ENCODE measurements around the gene LCN9. TPM values are rescaled to one million over a fixed set of nuclear protein-coding genes. Genes with fewer than 3 reads are reported as not detected.

LCN9 gene
- total RNA-seq, 1 donor from 2014 or later: not detected

- no peak overlapping the region for H3K4me3 ChIP-seq (ENCODE audit: low read depth, low read length)
- TF ChIP-seq, protein P1, sequence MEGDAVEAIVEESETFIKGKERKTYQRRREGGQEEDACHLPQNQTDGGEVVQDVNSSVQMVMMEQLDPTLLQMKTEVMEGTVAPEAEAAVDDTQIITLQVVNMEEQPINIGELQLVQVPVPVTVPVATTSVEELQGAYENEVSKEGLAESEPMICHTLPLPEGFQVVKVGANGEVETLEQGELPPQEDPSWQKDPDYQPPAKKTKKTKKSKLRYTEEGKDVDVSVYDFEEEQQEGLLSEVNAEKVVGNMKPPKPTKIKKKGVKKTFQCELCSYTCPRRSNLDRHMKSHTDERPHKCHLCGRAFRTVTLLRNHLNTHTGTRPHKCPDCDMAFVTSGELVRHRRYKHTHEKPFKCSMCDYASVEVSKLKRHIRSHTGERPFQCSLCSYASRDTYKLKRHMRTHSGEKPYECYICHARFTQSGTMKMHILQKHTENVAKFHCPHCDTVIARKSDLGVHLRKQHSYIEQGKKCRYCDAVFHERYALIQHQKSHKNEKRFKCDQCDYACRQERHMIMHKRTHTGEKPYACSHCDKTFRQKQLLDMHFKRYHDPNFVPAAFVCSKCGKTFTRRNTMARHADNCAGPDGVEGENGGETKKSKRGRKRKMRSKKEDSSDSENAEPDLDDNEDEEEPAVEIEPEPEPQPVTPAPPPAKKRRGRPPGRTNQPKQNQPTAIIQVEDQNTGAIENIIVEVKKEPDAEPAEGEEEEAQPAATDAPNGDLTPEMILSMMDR (conservative IDR thresholded peaks at IDR 0.05; ENCODE audit: low read depth, low read length): no peak
- no peak for DNase-seq (ENCODE audit: low read depth)
These were observed 20.4 kb downstream of the LCN9 start for GRCh38 chr9:135683401-135684034.

DNA sequence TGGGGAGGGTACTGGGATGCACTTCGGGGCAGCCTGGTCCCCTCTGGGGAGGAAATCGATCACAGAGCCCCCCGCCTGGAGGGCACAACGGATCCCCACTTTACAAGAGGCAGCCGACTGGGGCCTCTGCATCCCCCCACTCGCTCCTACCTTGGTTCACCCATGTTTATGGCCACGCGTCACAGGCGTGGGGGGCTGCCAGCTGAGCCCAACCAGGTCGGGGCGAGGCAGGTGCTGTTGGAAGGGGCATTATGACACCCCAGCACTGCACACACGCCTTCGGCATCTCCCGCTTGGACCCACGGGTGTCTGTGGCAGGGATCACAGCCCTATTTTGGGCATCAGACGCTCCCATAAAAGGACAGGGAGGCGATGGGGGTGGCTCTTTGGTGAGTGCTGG lies 21.6 kb downstream of the LCN9 start:
- TF ChIP-seq, protein P1 (conservative IDR thresholded peaks at IDR 0.05; ENCODE audit: low read depth, low read length): no peak
- no peak overlapping the region for H3K4me3 ChIP-seq (ENCODE audit: low read depth, low read length)
- no peak for DNase-seq (ENCODE audit: low read depth)

- TF ChIP-seq, protein P1 (conservative IDR thresholded peaks at IDR 0.05; ENCODE audit: low read depth, low read length): no peak
- DNase-seq (ENCODE audit: low read depth): no peak
- H3K4me3 ChIP-seq (ENCODE audit: low read depth, low read length): no peak overlapping the region
These were observed 24.1 kb downstream of the LCN9 start for GRCh38 chr9:135687216-135687615.

DNA sequence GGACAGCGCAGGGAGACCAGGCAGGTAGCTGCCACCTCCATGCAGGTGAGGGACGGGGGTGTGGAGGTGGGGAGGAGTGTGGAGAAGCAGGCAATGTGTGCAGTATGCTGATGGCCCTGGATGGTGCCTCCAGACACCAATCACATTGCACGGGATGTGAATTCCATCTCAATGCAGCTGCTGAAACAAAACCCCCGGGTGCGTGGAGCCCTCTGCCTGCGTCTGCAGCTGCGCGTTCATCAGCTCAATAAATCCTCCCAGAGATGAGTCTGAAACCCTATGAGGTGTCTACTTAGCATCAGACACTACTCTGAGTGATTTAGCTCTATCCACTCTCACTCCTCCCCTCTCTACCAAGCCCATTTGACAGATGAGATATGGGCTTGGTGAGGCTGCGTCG lies 25.9 kb downstream of the LCN9 start:
- TF ChIP-seq, protein P1 (conservative IDR thresholded peaks at IDR 0.05; ENCODE audit: low read depth, low read length): no peak
- no peak for DNase-seq (ENCODE audit: low read depth)
- no peak overlapping the region for H3K4me3 ChIP-seq (ENCODE audit: low read depth, low read length)

DNA sequence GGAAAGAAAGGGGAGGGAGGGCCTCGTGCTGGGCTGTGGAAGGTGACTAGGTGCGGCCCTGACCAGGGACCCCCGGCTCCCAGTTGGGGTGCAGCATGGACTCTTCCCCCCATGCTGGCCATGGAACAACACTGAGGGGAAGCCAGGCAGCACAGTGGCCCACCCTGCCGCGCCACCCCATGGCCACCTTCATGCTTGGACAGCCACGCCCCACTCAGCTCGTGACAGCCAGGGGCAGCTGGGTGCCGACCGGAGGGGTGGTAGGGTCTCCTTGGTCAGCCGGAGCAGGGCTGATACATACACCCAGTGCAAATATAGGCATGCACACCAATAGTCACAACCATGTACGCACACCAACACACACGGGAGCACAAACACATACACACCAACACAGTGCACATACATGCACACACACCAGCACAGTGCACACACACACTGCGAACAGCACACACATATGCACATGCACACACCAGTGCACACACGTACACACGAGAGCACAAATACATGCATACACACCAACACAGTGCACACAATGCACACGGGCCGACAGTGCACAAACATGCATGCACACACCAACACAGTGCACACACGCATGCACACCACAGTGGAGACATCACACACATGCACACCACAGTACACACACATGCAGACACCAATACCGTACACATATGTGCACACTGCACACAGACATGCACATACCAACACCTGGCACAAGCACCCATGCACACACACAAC lies 27.9 kb downstream of the LCN9 start:
- DNase-seq (ENCODE audit: low read depth): no peak
- TF ChIP-seq, protein P1 (conservative IDR thresholded peaks at IDR 0.05; ENCODE audit: low read depth, low read length): no peak
- no peak overlapping the region for H3K4me3 ChIP-seq (ENCODE audit: low read depth, low read length)

- TF ChIP-seq, protein P1 (conservative IDR thresholded peaks at IDR 0.05; ENCODE audit: low read depth, low read length): no peak
- H3K4me3 ChIP-seq (ENCODE audit: low read depth, low read length): no peak overlapping the region
- DNase-seq (ENCODE audit: low read depth): no peak
These were observed 29.3 kb downstream of the LCN9 start for GRCh38 chr9:135692410-135692809.

GRCh38 chr9:135693265-135693664 lies 30.2 kb downstream of the LCN9 start:
- no peak overlapping the region for H3K4me3 ChIP-seq (ENCODE audit: low read depth, low read length)
- DNase-seq (ENCODE audit: low read depth): no peak
- TF ChIP-seq, protein P1 (conservative IDR thresholded peaks at IDR 0.05; ENCODE audit: low read depth, low read length): no peak
